K562 (cell line): ENCODE measurements around the gene WNT2. TPM values are rescaled to one million over a fixed set of nuclear protein-coding genes. Genes with fewer than 3 reads are reported as not detected.

Source experiments
- ATAC-seq: fragments of 200-7000 bp; cut with Tn5 transposase; 3 replicates; pipeline ENCODE4 v1.9.1; 2020; ENCODE audit warnings: moderate library complexity
- BruUV-seq: library from RNA; stranded (reverse); fragments of 400-500 nt; replicated peaks from 2 replicates; lab custom pipeline; 2021; lab: Mats Ljungman, UMichigan
- CTCF ChIA-PET: fragments of 300-600 bp; formaldehyde crosslinking; extraction: SDS; loops from one replicate; lab custom pipeline; 2021; ENCODE audit warnings: low intra/inter-chr PET ratio; lab: Yijun Ruan, JAX
- POLR2A ChIA-PET: fragments of 300-600, 350-650 bp; sonication (Branson Sonifier 250); formaldehyde crosslinking; extraction: SDS; loops from one replicate; lab custom pipeline; 2021; ENCODE audit warnings: antibody characterized with exemption, inconsistent platforms; lab: Yijun Ruan, JAX
- DNase-seq, 4 experiments: peaks; one replicate each; pipeline versions ENCODE4 v3.0.0 to v3.0.0-alpha.2; 2011 to 2018; ENCODE audit warnings: low spot score in 3 of 4, mixed read lengths in 3 of 4; ENCODE audit errors: extremely low read depth in 1 of 4
- FAIRE-seq: peaks from 2 replicates; lab custom pipeline; 2011; peaks lifted over from hg19 to GRCh38; lab: Jason Lieb, UNC
- H2AFZ ChIP-seq: 2 replicates; pipeline ENCODE4 v1.6.0; 2011; ENCODE audit warnings: low read depth, low read length, control low read depth, inconsistent platforms
- H3K27ac ChIP-seq: fragments of 200-600 bp; 3 replicates; pipeline ENCODE4 v1.8.0; 2011; ENCODE audit warnings: low read depth, mild to moderate bottlenecking, control low read depth, inconsistent platforms, low read length, moderate library complexity, mixed read lengths; ENCODE audit errors: extremely low read depth
- H3K27me3 ChIP-seq, 2 experiments: fragments of 300-600 bp in 1 of 2; 2 replicates in 1 of 2; 3 replicates in 1 of 2; pipeline versions ENCODE4 v1.6.0 to v1.8.0; 2011; ENCODE audit warnings: inconsistent platforms in 2 of 2, low read length in 2 of 2, mild to moderate bottlenecking in 1 of 2, mixed read lengths in 1 of 2, moderate library complexity in 1 of 2; ENCODE audit not compliant: control insufficient read depth in 2 of 2, insufficient read depth in 2 of 2
- H3K36me3 ChIP-seq: fragments of 300-600 bp; 3 replicates; pipeline ENCODE4 v1.8.0; 2011; ENCODE audit warnings: mild to moderate bottlenecking, low read length, inconsistent platforms; ENCODE audit not compliant: control insufficient read depth, insufficient read depth
- H3K4me1 ChIP-seq, 2 experiments: fragments of 200-600 bp in 1 of 2; replicated peaks in 1 of 2; 2 replicates in 1 of 2; 3 replicates in 1 of 2; pipeline versions ENCODE4 v1.5.1 to v1.8.0; 2011; ENCODE audit warnings: inconsistent platforms in 2 of 2, low read length in 2 of 2, mild to moderate bottlenecking in 1 of 2, mixed read lengths in 1 of 2, moderate library complexity in 1 of 2; ENCODE audit not compliant: control insufficient read depth in 2 of 2, insufficient read depth in 2 of 2
- H3K4me2 ChIP-seq: 2 replicates; pipeline ENCODE4 v1.6.1; 2011; ENCODE audit warnings: low read length, control low read depth, inconsistent platforms, mixed read lengths; ENCODE audit not compliant: insufficient read depth
- H3K4me3 ChIP-seq: fragments of 200-600 bp; sonication (generic), shearing (Covaris generic); 2 replicates; pipeline ENCODE4 v1.5.1; 2016; ENCODE audit warnings: control low read depth, inconsistent platforms
- H3K79me2 ChIP-seq: fragments of 200-600 bp; 3 replicates; pipeline ENCODE4 v1.8.0; 2011; ENCODE audit warnings: low read length, inconsistent platforms; ENCODE audit not compliant: control insufficient read depth, insufficient read depth
- H3K9ac ChIP-seq, 2 experiments: 2 replicates each; pipeline versions ENCODE4 v1.6.0 to v1.6.1; 2011; ENCODE audit warnings: low read depth in 2 of 2, low read length in 2 of 2, control low read depth in 1 of 2, inconsistent platforms in 1 of 2, mild to moderate bottlenecking in 1 of 2, mixed read lengths in 1 of 2; ENCODE audit not compliant: insufficient read depth in 1 of 2
- H3K9me1 ChIP-seq: one replicate; pipeline ENCODE4 v1.6.0; 2011; ENCODE audit warnings: inconsistent platforms, mild to moderate bottlenecking, low read length, moderate library complexity; ENCODE audit not compliant: control insufficient read depth, insufficient read depth
- H3K9me3 ChIP-seq: replicated peaks from 2 replicates; pipeline ENCODE4 v1.5.1; 2011; ENCODE audit warnings: low read depth, low read length, inconsistent platforms; ENCODE audit not compliant: control insufficient read depth, insufficient read depth
- H4K20me1 ChIP-seq: replicated peaks from 2 replicates; pipeline ENCODE4 v1.6.1; 2011; ENCODE audit warnings: low read length, inconsistent platforms, mixed read lengths; ENCODE audit not compliant: control insufficient read depth, insufficient read depth
- BDP1 ChIP-seq: IDR thresholded peaks from 3 replicates; pipeline ENCODE4 v1.6.1; 2011; ENCODE audit not compliant: insufficient read length, insufficient read depth
- CCNT2 ChIP-seq: IDR thresholded peaks from 2 replicates; pipeline ENCODE4 v1.6.1; 2011; ENCODE audit warnings: borderline replicate concordance, low read depth, mild to moderate bottlenecking, moderate library complexity, mixed read lengths, low read length; ENCODE audit not compliant: insufficient read length; ENCODE audit errors: extremely low read depth
- HNRNPK ChIP-seq: fragments of 200-400 bp; formaldehyde crosslinking; IDR thresholded peaks from one replicate; pipeline ENCODE4 v1.6.1; 2018; ENCODE audit warnings: mild to moderate bottlenecking, low read depth, low read length; ENCODE audit not compliant: poor library complexity, severe bottlenecking
- HSF4 ChIP-seq: fragments of 250-450 bp; sonication (Bioruptor Pico); IDR thresholded peaks from 2 replicates; pipeline ENCODE4 v2.1.2; 2022; ENCODE audit warnings: mild to moderate bottlenecking, moderate library complexity, borderline replicate concordance
- KDM1A ChIP-seq, 2 experiments: fragments of 450-650 bp; IDR thresholded peaks; 2 replicates each; pipeline ENCODE4 v1.6.1; 2016; ENCODE audit warnings: mild to moderate bottlenecking in 2 of 2
- KDM2B ChIP-seq: fragments of 250-450 bp; sonication (Bioruptor Pico); IDR thresholded peaks from 2 replicates; pipeline ENCODE4 v1.8.0; 2021; ENCODE audit warnings: mild to moderate bottlenecking, moderate library complexity
- MBD1 ChIP-seq: fragments of 250-450 bp; sonication (Bioruptor Pico); IDR thresholded peaks from 2 replicates; pipeline ENCODE4 v1.8.0; 2022; ENCODE audit warnings: inconsistent platforms
- RNF219 ChIP-seq: fragments of 250-450 bp; sonication (Bioruptor Pico); IDR thresholded peaks from 2 replicates; pipeline ENCODE4 v1.5.0; 2022; ENCODE audit warnings: mild to moderate bottlenecking
- SIN3B ChIP-seq: fragments of 450-650 bp; IDR thresholded peaks from 2 replicates; pipeline ENCODE4 v1.6.1; 2017; ENCODE audit warnings: low read depth, mild to moderate bottlenecking, moderate library complexity
- SRSF3 ChIP-seq: fragments of 200-400 bp; formaldehyde crosslinking; IDR thresholded peaks from 2 replicates; pipeline ENCODE4 v1.6.1; 2016; ENCODE audit warnings: mild to moderate bottlenecking, low read length, moderate library complexity; ENCODE audit not compliant: insufficient read depth
- STAT5B ChIP-seq: fragments of 250-450 bp; sonication (Bioruptor Pico); IDR thresholded peaks from 2 replicates; pipeline ENCODE4 v1.8.0; 2021; ENCODE audit warnings: mild to moderate bottlenecking, inconsistent platforms
- TEAD2 ChIP-seq: fragments of 450-650 bp; IDR thresholded peaks from 2 replicates; pipeline ENCODE4 v1.6.1; 2016; ENCODE audit warnings: missing genetic modification characterization, control low read depth, missing compliant biosample characterization
- ZFP1 ChIP-seq: fragments of 450-650 bp; formaldehyde crosslinking; IDR thresholded peaks from 2 replicates; pipeline ENCODE4 v1.4.0; 2020; ENCODE audit warnings: mild to moderate bottlenecking, mixed read lengths
- ZFP36 ChIP-seq: fragments of 150-350 bp; IDR thresholded peaks from 2 replicates; pipeline ENCODE4 v1.6.1; 2018; ENCODE audit warnings: low read length, low read depth; ENCODE audit not compliant: partially characterized antibody
- ZFPM2 ChIP-seq: fragments of 250-450 bp; sonication (Bioruptor Pico); IDR thresholded peaks from 2 replicates; pipeline ENCODE4 v1.5.1; 2022; ENCODE audit warnings: mild to moderate bottlenecking
- WGBS: fragments of 100-300 bp; shearing (Covaris generic); methylation state at CpG from one replicate; pipeline ENCODE4 v1.1.6; 2016; ENCODE audit warnings: low coverage, mixed read lengths; ENCODE audit not compliant: insufficient coverage; ENCODE audit errors: missing lambda C conversion rate; 5-methylcytosine and 5-hydroxymethylcytosine counted together
- in situ Hi-C: fragments of 300-500 bp; cut with MboI; formaldehyde crosslinking; loops from 4 replicates; pipeline ENCODE4 v1.15.0; 2018; ENCODE audit warnings: inconsistent platforms, mixed read lengths
- intact Hi-C: fragments of 100-400 bp; cut with micrococcal nuclease; formaldehyde crosslinking; loops from 2 replicates; pipeline ENCODE4 v1.14.2; 2022
- polyA plus RNA-seq, 8 experiments: library from polyadenylated mRNA; depleted of rRNA in 4 of 8; stranded (reverse) in 5 of 8; unstranded in 3 of 8; fragments of >200 nt; fragmentation: Nextera tagmentation in 2 of 8; fragmentation: Illumina TruSeq in 1 of 8; extraction: Ambion mirVana in 2 of 8; extraction: Trizol in 1 of 8; gene quantifications; 2 replicates each; pipeline versions ENCODE4 v1.2.1 to v1.2.3, GENCODE V29; 2011 to 2014; ENCODE audit warnings: inconsistent platforms in 1 of 8, missing spikeins in 1 of 8
- total RNA-seq, 7 experiments: library from RNA; depleted of rRNA in 6 of 7; stranded (reverse); fragments of >200 nt in 6 of 7; fragmentation: Illumina TruSeq in 2 of 7; extraction: Trizol in 2 of 7; gene quantifications; 2 replicates each; pipeline versions ENCODE4 v1.2.1 to v1.2.3, GENCODE V29; 2011 to 2021; ENCODE audit warnings: low replicate concordance in 1 of 7

Gene WNT2
- total and polyA plus RNA-seq, 9 of the 15 experiments (the other 6 are each of a cell fraction or from before 2014, with no cell fraction given) = 0.04 TPM; not detected in 8

GRCh38 chr7:117347962-117348672 is 25.3 kb upstream of the WNT2 start:
- in situ Hi-C loops (no loop called here), intact Hi-C loops (no loop called here)
- H3K79me2 ChIP-seq = no peaks in the 10 kb centered on the region
- FAIRE-seq (no peak), ATAC-seq (no peak), DNase-seq (no peak)
- CTCF ChIA-PET = no interaction called here
- H3K9me3 ChIP-seq = no peaks in the 10 kb centered on the region
- H3K27ac ChIP-seq = no peak overlapping the region
- H3K36me3 ChIP-seq = no peaks in the 10 kb centered on the region
- no peak overlapping the region for H3K9ac ChIP-seq
- TF ChIP-seq SIN3B = no peak
- no peak for TF ChIP-seq ZFP1 (CRISPR knock-in tag)
- TF ChIP-seq TEAD2 (tag) = no peak
- TF ChIP-seq CCNT2 = no peak
- TF ChIP-seq ZFP36 = no peak
- no peak for TF ChIP-seq KDM1A (IDR thresholded peaks at IDR 0.05)
- no peak for TF ChIP-seq SRSF3
- no peak for TF ChIP-seq RNF219
- TF ChIP-seq KDM2B (CRISPR knock-in tag) = no peak
- TF ChIP-seq HSF4 = no peak
- TF ChIP-seq STAT5B (CRISPR knock-in tag) = no peak
- no peak for TF ChIP-seq BDP1
- no peak for TF ChIP-seq ZFPM2 (CRISPR knock-in tag)
- no peak for TF ChIP-seq HNRNPK
- TF ChIP-seq MBD1 = no peak
- no peaks in the 10 kb centered on the region for H3K9me1 ChIP-seq
- H3K4me2 ChIP-seq = no peak overlapping the region
- WGBS = 0% methylated on average over 7 of the region's 7 CpGs
- no peaks in the 10 kb centered on the region for H4K20me1 ChIP-seq
- BruUV-seq = no TSS peak
- no peak overlapping the region for H2AFZ ChIP-seq
- POLR2A ChIA-PET = interaction anchor here (0.6 kb wide), 2 partner anchors 53 to 76 kb away, joined by 3 read pairs; no protein-coding TSS in a partner anchor
- no peaks in the 10 kb centered on the region for H3K27me3 ChIP-seq
- no peak overlapping the region for H3K4me3 ChIP-seq
- no peaks in the 10 kb centered on the region for H3K4me1 ChIP-seq
